SK-N-SH (cell line): ENCODE data around the gene EVI2B.

ENCODE experiments used
- CTCF ChIP-seq: fragments of 200-600 bp; sonication (generic); IDR thresholded peaks from 2 replicates; pipeline ENCODE4 v1.6.1; 2017; ENCODE audit warnings: antibody characterized with exemption, mild to moderate bottlenecking, moderate library complexity
- IRF3 ChIP-seq: fragments of 150-350 bp; IDR thresholded peaks from 2 replicates; pipeline ENCODE4 v1.6.1; 2016; ENCODE audit warnings: mild to moderate bottlenecking, low read depth, low read length

- TF ChIP-seq IRF3, result no peak
- no peak for TF ChIP-seq CTCF
These were observed 5.2 kb upstream of the EVI2B start for GRCh38 chr17:31318851-31319661.
